OCI-LY3 (cell line): ENCODE data around the gene S1PR2.
"Not testable (repeated sequence)": the region's sequence is repeated elsewhere in the genome, so short reads cannot be mapped to it uniquely, and the experiment has no call there.

Experiments
- H2AFZ ChIP-seq: fragments of 200-600, 300-600 bp; shearing (Covaris generic); 2 replicates; pipeline ENCODE4 v1.6.0; 2014; ENCODE audit warnings: antibody characterized with exemption, low read depth, low read length
- H3K27ac ChIP-seq: fragments of 200-600, 300-600 bp; sonication (generic); 2 replicates; pipeline ENCODE4 v1.5.1; 2014; ENCODE audit warnings: mild to moderate bottlenecking, low read length, moderate library complexity, mixed read lengths
- H3K27me3 ChIP-seq: fragments of 200-600, 300-600 bp; sonication (generic); 2 replicates; pipeline ENCODE4 v1.6.1; 2014; ENCODE audit warnings: low read depth, low read length, mixed read lengths
- H3K36me3 ChIP-seq: fragments of 200-600, 300-600 bp; sonication (generic); replicated peaks from 2 replicates; pipeline ENCODE3; 2014; ENCODE audit warnings: low read depth, low read length, mixed read lengths
- H3K4me1 ChIP-seq: fragments of 300-600, 200-600 bp; sonication (generic); 2 replicates; pipeline ENCODE4 v1.6.1; 2014; ENCODE audit warnings: low read length, mixed read lengths
- H3K4me2 ChIP-seq: fragments of 200-600, 300-600 bp; sonication (generic); 2 replicates; pipeline ENCODE4 v1.6.1; 2014; ENCODE audit warnings: low read length, mixed read lengths
- H3K4me3 ChIP-seq: fragments of 300-600, 200-600 bp; sonication (generic); 2 replicates; pipeline ENCODE4 v1.5.1; 2014; ENCODE audit warnings: antibody characterized with exemption, mild to moderate bottlenecking, low read length, moderate library complexity
- H3K79me2 ChIP-seq: fragments of 300-600, 200-600 bp; shearing (Covaris generic); 2 replicates; pipeline ENCODE4 v1.6.1; 2014; ENCODE audit warnings: mild to moderate bottlenecking, low read length, mixed read lengths
- H3K9ac ChIP-seq: fragments of 300-600, 200-600 bp; shearing (Covaris generic); 2 replicates; pipeline ENCODE4 v1.6.0; 2014; ENCODE audit warnings: mild to moderate bottlenecking, low read length, moderate library complexity
- H3K9me3 ChIP-seq: fragments of 200-600, 300-600 bp; shearing (Covaris generic); 2 replicates; pipeline ENCODE4 v1.6.1; 2014; ENCODE audit warnings: low read length, mixed read lengths; ENCODE audit not compliant: insufficient read depth
- H4K20me1 ChIP-seq: fragments of 200-600, 300-600 bp; sonication (generic); 2 replicates; pipeline ENCODE4 v1.6.1; 2016; ENCODE audit warnings: low read length, mixed read lengths; ENCODE audit not compliant: insufficient read depth
- EZH2phosphoT487 ChIP-seq: fragments of 200-600 bp; shearing (Covaris generic); IDR thresholded peaks from 2 replicates; pipeline ENCODE4 v1.6.1; 2018; ENCODE audit warnings: antibody characterized with exemption, mixed run types, low read depth
- TF ChIP-seq, protein P1 (sequence below): fragments of 200-600, 300-600 bp; sonication (generic); IDR thresholded peaks from 2 replicates; pipeline ENCODE4 v1.5.1; 2014; ENCODE audit warnings: antibody characterized with exemption, low read length, low read depth

S1PR2 gene

DNA sequence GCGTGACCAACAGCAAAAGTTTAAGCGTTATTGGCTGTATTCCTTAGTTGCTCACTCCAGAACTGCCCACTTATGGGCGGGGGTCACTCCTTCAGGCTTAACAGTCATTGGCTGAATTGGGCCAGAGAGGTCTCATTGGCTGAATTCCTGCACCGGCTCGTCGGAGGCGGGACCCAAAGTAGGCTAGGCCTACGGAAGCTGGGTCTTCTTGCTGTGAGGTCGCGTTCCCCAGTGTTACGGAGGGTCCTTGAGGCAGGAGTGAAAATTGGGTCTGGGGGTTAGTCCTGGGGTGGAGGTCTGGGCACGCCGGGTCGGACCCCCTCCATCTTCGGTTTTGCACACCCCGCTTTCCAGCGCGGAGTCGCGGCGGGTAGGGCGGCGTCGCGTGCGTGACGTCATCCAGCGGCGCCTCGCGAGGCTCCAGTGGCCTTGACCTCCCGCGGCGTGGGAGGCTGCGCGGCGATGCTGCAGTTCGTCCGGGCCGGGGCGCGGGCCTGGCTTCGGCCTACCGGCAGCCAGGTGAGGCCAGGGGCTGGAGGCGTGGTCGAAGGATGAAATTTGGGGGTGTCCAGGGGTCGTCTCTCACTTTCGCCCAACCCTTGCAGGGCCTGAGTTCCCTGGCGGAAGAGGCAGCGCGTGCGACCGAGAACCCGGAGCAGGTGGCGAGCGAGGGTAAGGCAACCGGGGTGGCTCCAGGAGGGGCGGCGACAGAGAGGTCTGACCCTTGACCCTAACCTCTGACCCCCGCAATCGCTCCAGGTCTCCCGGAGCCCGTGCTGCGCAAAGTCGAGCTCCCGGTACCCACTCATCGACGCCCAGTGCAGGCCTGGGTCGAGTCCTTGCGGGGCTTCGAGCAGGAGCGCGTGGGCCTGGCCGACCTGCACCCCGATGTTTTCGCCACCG, 20.9 kb upstream of the S1PR2 start, which contains the start of gene MRPL4:
Gene MRPL4, plus strand, starts transcription at position 423 of the 903 bp plus-strand sequence. Its CDS starts 40 bp downstream, at position 463.
- no peaks in the 10 kb centered on the region for H4K20me1 ChIP-seq
- peaks cover 27% of the 10 kb centered on the region for H3K79me2 ChIP-seq
- H3K36me3 ChIP-seq = peaks cover 25% of the 10 kb centered on the region
- peak within 1 kb of the TSS; percentile 81; the same call in 1 of the 2 replicates for H2AFZ ChIP-seq
- no peaks in the 10 kb centered on the region for H3K27me3 ChIP-seq
- H3K4me3 ChIP-seq = peak within 1 kb of the TSS; percentile 81
- H3K27ac ChIP-seq = peak within 1 kb of the TSS; percentile 34
- peaks cover 18% of the 10 kb centered on the region for H3K4me1 ChIP-seq
- TF ChIP-seq, protein P1, sequence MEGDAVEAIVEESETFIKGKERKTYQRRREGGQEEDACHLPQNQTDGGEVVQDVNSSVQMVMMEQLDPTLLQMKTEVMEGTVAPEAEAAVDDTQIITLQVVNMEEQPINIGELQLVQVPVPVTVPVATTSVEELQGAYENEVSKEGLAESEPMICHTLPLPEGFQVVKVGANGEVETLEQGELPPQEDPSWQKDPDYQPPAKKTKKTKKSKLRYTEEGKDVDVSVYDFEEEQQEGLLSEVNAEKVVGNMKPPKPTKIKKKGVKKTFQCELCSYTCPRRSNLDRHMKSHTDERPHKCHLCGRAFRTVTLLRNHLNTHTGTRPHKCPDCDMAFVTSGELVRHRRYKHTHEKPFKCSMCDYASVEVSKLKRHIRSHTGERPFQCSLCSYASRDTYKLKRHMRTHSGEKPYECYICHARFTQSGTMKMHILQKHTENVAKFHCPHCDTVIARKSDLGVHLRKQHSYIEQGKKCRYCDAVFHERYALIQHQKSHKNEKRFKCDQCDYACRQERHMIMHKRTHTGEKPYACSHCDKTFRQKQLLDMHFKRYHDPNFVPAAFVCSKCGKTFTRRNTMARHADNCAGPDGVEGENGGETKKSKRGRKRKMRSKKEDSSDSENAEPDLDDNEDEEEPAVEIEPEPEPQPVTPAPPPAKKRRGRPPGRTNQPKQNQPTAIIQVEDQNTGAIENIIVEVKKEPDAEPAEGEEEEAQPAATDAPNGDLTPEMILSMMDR = no peak
- TF ChIP-seq EZH2phosphoT487 = no peak
- peak within 1 kb of the TSS; percentile 96 for H3K4me2 ChIP-seq
- peak within 1 kb of the TSS; percentile 74 for H3K9ac ChIP-seq
- H3K9me3 ChIP-seq = no peaks in the 10 kb centered on the region

DNA sequence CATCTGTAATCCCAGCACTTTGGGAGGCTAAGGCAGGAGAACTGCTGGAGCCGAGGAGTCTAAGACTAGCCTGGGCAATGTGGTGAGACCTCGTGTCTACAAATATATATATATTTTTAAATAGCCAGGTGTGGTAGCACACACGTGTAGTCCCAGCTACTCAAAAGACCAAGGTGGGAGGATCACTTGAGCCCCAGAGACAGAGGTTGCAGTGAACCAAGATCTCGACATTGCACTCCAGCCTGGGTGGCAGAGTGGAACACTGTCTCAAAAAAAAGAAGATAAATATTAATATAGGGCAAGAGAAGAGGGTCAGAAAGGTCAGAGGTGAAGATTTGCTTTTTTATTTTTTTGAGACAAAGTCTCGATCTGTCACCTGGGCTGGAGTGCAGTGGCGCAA, 15.4 kb upstream of the S1PR2 start:
- Histone ChIP-seq H3K27me3 (no peaks in the 10 kb centered on the region), H3K9ac (no peak overlapping the region), H3K36me3 (no peaks in the 10 kb centered on the region), H3K9me3 (no peaks in the 10 kb centered on the region), H3K4me2 (no peak overlapping the region), H2AFZ (no peak overlapping the region), H3K4me1 (peaks cover 42% of the 10 kb centered on the region), H4K20me1 (no peaks in the 10 kb centered on the region), H3K79me2 (no peaks in the 10 kb centered on the region), H3K27ac (no peak overlapping the region), H3K4me3 (no peak overlapping the region)
- TF ChIP-seq, protein P1 = no peak
- no peak for TF ChIP-seq EZH2phosphoT487

DNA sequence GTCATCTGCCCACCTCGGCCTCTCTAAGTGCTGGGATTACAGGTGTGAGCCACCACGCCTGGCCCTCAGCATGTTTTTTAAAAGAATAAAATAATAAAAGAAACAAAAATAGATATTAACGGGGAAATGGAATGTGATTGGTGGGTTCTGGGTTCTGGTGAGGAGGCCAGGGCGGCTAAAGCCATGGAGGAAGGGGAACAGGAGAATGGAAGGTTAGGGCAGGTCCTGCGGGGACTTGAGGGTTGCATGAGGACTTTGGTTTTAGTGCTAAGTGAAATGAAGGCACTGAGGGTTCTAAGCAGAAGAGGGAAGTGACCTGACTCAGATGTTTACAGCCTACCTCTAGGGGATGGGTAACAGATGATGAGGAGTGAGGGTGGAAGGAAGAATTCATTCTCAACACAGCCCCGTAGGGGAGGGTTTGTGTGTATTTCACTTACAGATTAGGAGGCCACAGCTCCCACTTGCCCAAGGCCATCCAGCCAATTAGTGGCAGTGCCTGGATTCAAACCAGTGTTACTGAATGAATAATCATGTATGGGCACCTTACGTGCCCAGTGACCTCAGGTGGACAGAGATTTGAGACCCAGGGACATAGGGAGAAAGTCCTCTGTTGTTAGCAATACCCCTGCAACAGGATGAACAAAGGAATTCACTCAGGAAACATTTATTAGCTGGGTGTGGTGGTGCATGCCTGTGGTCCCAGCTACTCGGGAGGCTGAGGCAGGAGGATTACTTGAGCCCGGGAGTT, 14.2 kb upstream of the S1PR2 start:
- Histone ChIP-seq H3K9ac (no peak overlapping the region; the same call in 1 of the 2 replicates), H3K4me1 (peaks cover 39% of the 10 kb centered on the region), H4K20me1 (no peaks in the 10 kb centered on the region), H3K4me3 (no peak overlapping the region), H3K36me3 (no peaks in the 10 kb centered on the region), H3K27me3 (no peaks in the 10 kb centered on the region), H2AFZ (peak overlapping the region; percentile 13; the same call in 1 of the 2 replicates), H3K4me2 (peak overlapping the region; percentile 32), H3K79me2 (no peaks in the 10 kb centered on the region), H3K27ac (peak overlapping the region; percentile 2; the same call in 1 of the 2 replicates), H3K9me3 (no peaks in the 10 kb centered on the region)
- TF ChIP-seq, protein P1 = no peak
- no peak for TF ChIP-seq EZH2phosphoT487

DNA sequence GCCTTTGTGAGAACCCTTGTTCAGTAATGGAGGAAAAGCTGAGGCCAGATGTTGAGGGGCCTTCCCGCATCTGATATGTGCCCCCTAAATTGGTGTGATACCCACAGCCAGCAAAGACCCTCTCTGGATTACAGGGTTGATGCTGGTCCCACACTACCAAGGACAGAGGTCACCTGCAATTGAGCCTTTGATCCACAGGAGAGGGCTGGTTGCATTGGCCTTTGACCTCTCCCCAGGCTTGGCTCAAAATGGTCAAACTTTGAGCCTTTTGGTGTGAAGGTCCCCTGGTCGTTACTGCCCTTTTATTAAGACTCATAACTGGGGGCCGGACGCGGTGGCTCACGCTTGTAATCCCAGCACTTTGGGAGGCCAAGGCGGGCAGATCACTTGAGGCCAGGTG, 12.5 kb upstream of the S1PR2 start:
- Histone ChIP-seq H3K4me1 (peaks cover 52% of the 10 kb centered on the region), H2AFZ (no peak overlapping the region), H3K36me3 (no peaks in the 10 kb centered on the region), H3K9ac (no peak overlapping the region), H3K79me2 (no peaks in the 10 kb centered on the region), H3K4me3 (no peak overlapping the region), H3K9me3 (no peaks in the 10 kb centered on the region), H4K20me1 (no peaks in the 10 kb centered on the region), H3K4me2 (no peak overlapping the region), H3K27ac (no peak overlapping the region), H3K27me3 (no peaks in the 10 kb centered on the region)
- TF ChIP-seq, protein P1 = no peak
- no peak for TF ChIP-seq EZH2phosphoT487

DNA sequence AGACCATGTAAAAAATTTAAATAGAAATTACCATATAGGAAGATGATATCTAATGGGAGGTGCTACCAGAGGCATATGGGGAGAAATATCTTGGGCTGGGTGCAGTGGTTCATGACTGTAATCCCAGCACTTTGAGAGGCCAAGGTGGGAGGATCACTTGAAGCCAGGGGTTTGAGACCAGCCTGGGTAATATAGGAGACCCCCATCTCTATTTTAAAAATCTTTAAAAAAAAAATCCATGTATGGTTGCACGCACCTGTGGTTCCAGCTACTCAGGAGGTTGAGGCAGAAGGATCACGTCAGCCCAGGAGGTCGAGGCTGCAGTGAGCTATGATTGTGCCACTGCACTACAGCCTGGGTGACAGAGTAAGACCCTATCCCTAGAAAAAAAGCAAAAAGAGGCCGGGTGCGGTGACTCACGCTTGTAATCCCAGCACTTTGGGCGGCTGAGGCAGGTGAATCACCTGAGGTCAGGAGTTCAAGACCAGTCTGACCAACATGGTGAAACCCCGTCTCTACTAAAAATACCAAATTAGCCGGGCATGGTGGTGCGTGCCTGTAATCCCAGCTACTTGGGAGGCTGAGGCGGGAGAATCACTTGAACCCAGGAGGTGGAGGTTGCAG, 10.8 kb upstream of the S1PR2 start:
- H3K4me1 ChIP-seq = peaks cover 60% of the 10 kb centered on the region
- H3K4me3 ChIP-seq, H3K9ac ChIP-seq, H3K4me2 ChIP-seq, H4K20me1 ChIP-seq, H3K27me3 ChIP-seq, H3K27ac ChIP-seq, H3K36me3 ChIP-seq, H3K79me2 ChIP-seq, H2AFZ ChIP-seq, H3K9me3 ChIP-seq: not testable (repeated sequence)
